Vagina (tissue), 2 donors: ENCODE data around the gene TELO2.

Source experiments
- CTCF ChIP-seq, 3 experiments: fragments of 450-650 bp in 2 of 3; fragments of 200-600 bp in 1 of 3; sonication (generic) in 1 of 3; IDR thresholded peaks; one replicate each; pipeline ENCODE4 v1.5.1; 2017 to 2019; ENCODE audit warnings: antibody characterized with exemption in 3 of 3, mild to moderate bottlenecking in 2 of 3, moderate library complexity in 2 of 3
- POLR2A ChIP-seq, 2 donors: fragments of 450-650 bp; IDR thresholded peaks; one replicate each; pipeline ENCODE4 v1.6.1; 2017; ENCODE audit warnings: antibody characterized with exemption in 2 of 2, mild to moderate bottlenecking in 2 of 2, moderate library complexity in 2 of 2

GRCh38 chr16:1510941-1511351 is 17.8 kb downstream of the TELO2 start:
- no peak for TF ChIP-seq CTCF (IDR thresholded peaks at IDR 0.05)
- TF ChIP-seq POLR2A (IDR thresholded peaks at IDR 0.05) = no peak
